ENCODE data around the gene OR2F2. TPM values are rescaled to one million over a fixed set of nuclear protein-coding genes. Genes with fewer than 3 reads are reported as not detected.

OR2F2 gene
- total RNA-seq, 1 donor = not detected

- Histone ChIP-seq H3K4me3 (ENCODE audit: low read length) (no peak overlapping the region), H3K4me1 (ENCODE audit: insufficient read depth, low read length) (no peaks in the 10 kb centered on the region), H3K27me3 (ENCODE audit: insufficient read depth, low read length) (peaks cover 13% of the 10 kb centered on the region), H3K9me3 (ENCODE audit: low read depth, low read length) (no peaks in the 10 kb centered on the region)
Measured at GRCh38 chr7:143947111-143947510, 12.1 kb downstream of the OR2F2 start.

GRCh38 chr7:143948733-143949132, 13.7 kb downstream of the OR2F2 start:
- Histone ChIP-seq H3K4me1 (ENCODE audit: insufficient read depth, low read length) (no peaks in the 10 kb centered on the region), H3K9me3 (ENCODE audit: low read depth, low read length) (no peaks in the 10 kb centered on the region), H3K27me3 (ENCODE audit: insufficient read depth, low read length) (peaks cover 13% of the 10 kb centered on the region), H3K4me3 (ENCODE audit: low read length) (no peak overlapping the region)

- peaks cover 1% of the 10 kb centered on the region for H3K27me3 ChIP-seq (ENCODE audit: insufficient read depth, low read length)
- no peaks in the 10 kb centered on the region for H3K9me3 ChIP-seq (ENCODE audit: low read depth, low read length)
- no peak overlapping the region for H3K4me3 ChIP-seq (ENCODE audit: low read length)
- H3K4me1 ChIP-seq (ENCODE audit: insufficient read depth, low read length) = no peaks in the 10 kb centered on the region
Measured at GRCh38 chr7:143953421-143953820, 18.4 kb downstream of the OR2F2 start.

- no peaks in the 10 kb centered on the region for H3K27me3 ChIP-seq (ENCODE audit: insufficient read depth, low read length)
- H3K9me3 ChIP-seq (ENCODE audit: low read depth, low read length) = no peaks in the 10 kb centered on the region
Measured at GRCh38 chr7:143954135-143954534, 19.1 kb downstream of the OR2F2 start.

GRCh38 chr7:143954544-143954943, 19.5 kb downstream of the OR2F2 start, which contains the start of gene OR2F1:
TSS of gene OR2F1 (plus strand) at chr7:143954844. CDS start at chr7:143959971, 5,127 bp downstream.
- no peaks in the 10 kb centered on the region for H3K27me3 ChIP-seq (ENCODE audit: insufficient read depth, low read length)
- no peaks in the 10 kb centered on the region for H3K9me3 ChIP-seq (ENCODE audit: low read depth, low read length)
- no peak within 1 kb of the TSS for H3K4me3 ChIP-seq (ENCODE audit: low read length)
- no peaks in the 10 kb centered on the region for H3K4me1 ChIP-seq (ENCODE audit: insufficient read depth, low read length)

More at GRCh38 chr7:143954135-143954534, 19.1 kb downstream of the OR2F2 start:
- Histone ChIP-seq H3K4me1 (ENCODE audit: insufficient read depth, low read length) (no peaks in the 10 kb centered on the region), H3K4me3 (ENCODE audit: low read length) (no peak overlapping the region)

GRCh38 chr7:143958781-143959180, 23.7 kb downstream of the OR2F2 start:
- Histone ChIP-seq H3K27me3 (ENCODE audit: insufficient read depth, low read length) (no peaks in the 10 kb centered on the region), H3K4me1 (ENCODE audit: insufficient read depth, low read length) (no peaks in the 10 kb centered on the region), H3K4me3 (ENCODE audit: low read length) (no peak overlapping the region), H3K9me3 (ENCODE audit: low read depth, low read length) (no peaks in the 10 kb centered on the region)

GRCh38 chr7:143960813-143961610, 26.0 kb downstream of the OR2F2 start:
- no peaks in the 10 kb centered on the region for H3K4me1 ChIP-seq (ENCODE audit: insufficient read depth, low read length)
- H3K9me3 ChIP-seq (ENCODE audit: low read depth, low read length) = no peaks in the 10 kb centered on the region
- H3K27me3 ChIP-seq (ENCODE audit: insufficient read depth, low read length) = no peaks in the 10 kb centered on the region
- no peak overlapping the region for H3K4me3 ChIP-seq (ENCODE audit: low read length)

GRCh38 chr7:143965280-143965679, 30.2 kb downstream of the OR2F2 start:
- no peaks in the 10 kb centered on the region for H3K27me3 ChIP-seq (ENCODE audit: insufficient read depth, low read length)
- no peaks in the 10 kb centered on the region for H3K9me3 ChIP-seq (ENCODE audit: low read depth, low read length)
- H3K4me3 ChIP-seq (ENCODE audit: low read length) = no peak overlapping the region
- no peaks in the 10 kb centered on the region for H3K4me1 ChIP-seq (ENCODE audit: insufficient read depth, low read length)

GRCh38 chr7:143967398-143967797, 32.4 kb downstream of the OR2F2 start:
- no peaks in the 10 kb centered on the region for H3K4me1 ChIP-seq (ENCODE audit: insufficient read depth, low read length)
- H3K9me3 ChIP-seq (ENCODE audit: low read depth, low read length) = no peaks in the 10 kb centered on the region
- peaks cover 5% of the 10 kb centered on the region for H3K27me3 ChIP-seq (ENCODE audit: insufficient read depth, low read length)
- H3K4me3 ChIP-seq (ENCODE audit: low read length) = no peak overlapping the region

- H3K4me1 ChIP-seq (ENCODE audit: insufficient read depth, low read length) = no peaks in the 10 kb centered on the region
Measured at GRCh38 chr7:143973870-143974416, 38.9 kb downstream of the OR2F2 start.

GRCh38 chr7:143974459-143974858, 39.4 kb downstream of the OR2F2 start:
- H3K4me3 ChIP-seq (ENCODE audit: low read length) = no peak overlapping the region

More at GRCh38 chr7:143973870-143974416, 38.9 kb downstream of the OR2F2 start:
- no peak overlapping the region for H3K4me3 ChIP-seq (ENCODE audit: low read length)
- H3K27me3 ChIP-seq (ENCODE audit: insufficient read depth, low read length) = peaks cover 5% of the 10 kb centered on the region
- no peaks in the 10 kb centered on the region for H3K9me3 ChIP-seq (ENCODE audit: low read depth, low read length)

GRCh38 chr7:143975617-143976016, 40.6 kb downstream of the OR2F2 start:
- Histone ChIP-seq H3K4me1 (ENCODE audit: insufficient read depth, low read length) (no peaks in the 10 kb centered on the region), H3K9me3 (ENCODE audit: low read depth, low read length) (no peaks in the 10 kb centered on the region), H3K27me3 (ENCODE audit: insufficient read depth, low read length) (peaks cover 5% of the 10 kb centered on the region), H3K4me3 (ENCODE audit: low read length) (no peak overlapping the region)

More at GRCh38 chr7:143974459-143974858, 39.4 kb downstream of the OR2F2 start:
- Histone ChIP-seq H3K27me3 (ENCODE audit: insufficient read depth, low read length) (peaks cover 5% of the 10 kb centered on the region), H3K9me3 (ENCODE audit: low read depth, low read length) (no peaks in the 10 kb centered on the region), H3K4me1 (ENCODE audit: insufficient read depth, low read length) (no peaks in the 10 kb centered on the region)

- H3K9me3 ChIP-seq (ENCODE audit: low read depth, low read length) = no peaks in the 10 kb centered on the region
Measured at GRCh38 chr7:143978585-143978984, 43.6 kb downstream of the OR2F2 start.

GRCh38 chr7:143979359-143979758, 44.3 kb downstream of the OR2F2 start:
- H3K4me3 ChIP-seq (ENCODE audit: low read length) = no peak overlapping the region
- H3K27me3 ChIP-seq (ENCODE audit: insufficient read depth, low read length) = no peaks in the 10 kb centered on the region
- H3K9me3 ChIP-seq (ENCODE audit: low read depth, low read length) = no peaks in the 10 kb centered on the region
- H3K4me1 ChIP-seq (ENCODE audit: insufficient read depth, low read length) = no peaks in the 10 kb centered on the region

More at GRCh38 chr7:143978585-143978984, 43.6 kb downstream of the OR2F2 start:
- Histone ChIP-seq H3K27me3 (ENCODE audit: insufficient read depth, low read length) (no peaks in the 10 kb centered on the region), H3K4me1 (ENCODE audit: insufficient read depth, low read length) (no peaks in the 10 kb centered on the region), H3K4me3 (ENCODE audit: low read length) (no peak overlapping the region)

GRCh38 chr7:143979998-143980397, 45.0 kb downstream of the OR2F2 start:
- no peaks in the 10 kb centered on the region for H3K4me1 ChIP-seq (ENCODE audit: insufficient read depth, low read length)
- no peaks in the 10 kb centered on the region for H3K9me3 ChIP-seq (ENCODE audit: low read depth, low read length)
- H3K4me3 ChIP-seq (ENCODE audit: low read length) = no peak overlapping the region
- no peaks in the 10 kb centered on the region for H3K27me3 ChIP-seq (ENCODE audit: insufficient read depth, low read length)

Data from mononuclear cell (primary cell).